ENCODE data around the gene HINT1.

DNA sequence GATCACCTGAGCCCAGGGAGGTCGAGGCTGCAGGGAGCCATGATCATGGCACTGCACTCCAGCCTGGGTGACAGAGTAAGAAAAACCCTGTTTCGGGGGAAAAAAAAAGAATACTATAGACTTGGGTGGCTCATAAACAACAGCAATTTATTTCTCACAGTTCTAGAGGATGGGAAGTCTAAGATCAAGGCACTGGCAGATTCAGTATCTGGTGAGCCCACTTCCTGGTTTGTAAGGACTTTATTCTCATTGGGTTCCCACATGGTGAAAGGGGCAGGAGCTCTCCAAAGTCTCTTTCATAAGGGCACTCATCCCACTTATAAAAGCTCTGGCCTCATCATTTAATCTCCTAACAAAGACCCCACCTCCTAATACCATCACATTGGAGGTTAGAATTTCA lies 8.7 kb downstream of the HINT1 start:
- TF ChIP-seq, protein P1, sequence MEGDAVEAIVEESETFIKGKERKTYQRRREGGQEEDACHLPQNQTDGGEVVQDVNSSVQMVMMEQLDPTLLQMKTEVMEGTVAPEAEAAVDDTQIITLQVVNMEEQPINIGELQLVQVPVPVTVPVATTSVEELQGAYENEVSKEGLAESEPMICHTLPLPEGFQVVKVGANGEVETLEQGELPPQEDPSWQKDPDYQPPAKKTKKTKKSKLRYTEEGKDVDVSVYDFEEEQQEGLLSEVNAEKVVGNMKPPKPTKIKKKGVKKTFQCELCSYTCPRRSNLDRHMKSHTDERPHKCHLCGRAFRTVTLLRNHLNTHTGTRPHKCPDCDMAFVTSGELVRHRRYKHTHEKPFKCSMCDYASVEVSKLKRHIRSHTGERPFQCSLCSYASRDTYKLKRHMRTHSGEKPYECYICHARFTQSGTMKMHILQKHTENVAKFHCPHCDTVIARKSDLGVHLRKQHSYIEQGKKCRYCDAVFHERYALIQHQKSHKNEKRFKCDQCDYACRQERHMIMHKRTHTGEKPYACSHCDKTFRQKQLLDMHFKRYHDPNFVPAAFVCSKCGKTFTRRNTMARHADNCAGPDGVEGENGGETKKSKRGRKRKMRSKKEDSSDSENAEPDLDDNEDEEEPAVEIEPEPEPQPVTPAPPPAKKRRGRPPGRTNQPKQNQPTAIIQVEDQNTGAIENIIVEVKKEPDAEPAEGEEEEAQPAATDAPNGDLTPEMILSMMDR (conservative IDR thresholded peaks at IDR 0.05; ENCODE audit: low read length): no peak
- no peak for TF ChIP-seq EZH2phosphoT487 (IDR thresholded peaks at IDR 0.05; ENCODE audit: borderline replicate concordance)
